Measurements from ENCODE around the gene DPT.

DPT gene

DNA sequence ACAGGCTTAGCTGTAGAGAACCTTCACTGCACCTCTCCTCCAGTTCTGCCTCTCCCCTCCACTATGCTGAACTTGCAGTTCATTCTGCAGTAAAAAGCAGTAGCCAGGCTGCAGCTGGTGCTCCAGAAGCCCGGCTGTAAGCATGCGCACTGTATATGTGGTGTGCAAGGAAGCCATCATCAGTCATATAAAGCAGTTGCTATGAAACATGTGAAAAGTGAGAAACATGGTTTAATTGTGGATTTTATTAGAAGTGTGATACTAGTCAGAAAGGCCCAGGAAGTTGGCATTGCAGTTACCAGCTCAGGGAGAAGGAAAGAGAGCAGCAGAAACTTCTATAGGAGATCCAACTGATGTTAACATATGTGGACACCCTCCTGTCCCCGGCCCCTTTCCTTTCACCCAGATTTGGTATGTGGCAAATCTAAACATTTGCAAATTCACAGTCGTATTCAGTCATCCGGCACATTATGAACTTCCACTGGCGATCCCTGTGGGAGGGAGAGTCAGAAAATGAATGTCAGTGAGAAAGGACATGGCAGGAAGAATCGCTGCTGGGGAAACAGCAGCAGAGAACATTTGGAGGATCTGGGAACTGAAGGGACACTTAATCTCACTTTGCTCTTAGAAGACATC is 32.8 kb downstream of the DPT start:
- ChIA-PET POLR2A (no interaction called here), CTCF (no interaction called here)
- no peak for DNase-seq (ENCODE audit: extremely low spot score)
- TF ChIP-seq ELF4 (IDR thresholded peaks at IDR 0.05) (no peak), LEF1 (IDR thresholded peaks at IDR 0.05; ENCODE audit: borderline replicate concordance) (no peak), CTBP1 (IDR thresholded peaks at IDR 0.05; ENCODE audit: borderline replicate concordance) (no peak), TARDBP (IDR thresholded peaks at IDR 0.05) (no peak), ZNF384 (IDR thresholded peaks at IDR 0.05) (no peak), FOXM1 (IDR thresholded peaks at IDR 0.05; ENCODE audit: borderline replicate concordance) (no peak), L3MBTL2 (conservative IDR thresholded peaks at IDR 0.05) (no peak), NFRKB (IDR thresholded peaks at IDR 0.05) (no peak), FOXK2 (IDR thresholded peaks at IDR 0.05) (no peak), SP1 (IDR thresholded peaks at IDR 0.05) (no peak), HDGF (IDR thresholded peaks at IDR 0.05; ENCODE audit: borderline replicate concordance) (no peak), BHLHE40 (IDR thresholded peaks at IDR 0.05; ENCODE audit: borderline replicate concordance) (no peak), FOXA1 (IDR thresholded peaks at IDR 0.05) (no peak)
- TF ChIP-seq, protein P1, sequence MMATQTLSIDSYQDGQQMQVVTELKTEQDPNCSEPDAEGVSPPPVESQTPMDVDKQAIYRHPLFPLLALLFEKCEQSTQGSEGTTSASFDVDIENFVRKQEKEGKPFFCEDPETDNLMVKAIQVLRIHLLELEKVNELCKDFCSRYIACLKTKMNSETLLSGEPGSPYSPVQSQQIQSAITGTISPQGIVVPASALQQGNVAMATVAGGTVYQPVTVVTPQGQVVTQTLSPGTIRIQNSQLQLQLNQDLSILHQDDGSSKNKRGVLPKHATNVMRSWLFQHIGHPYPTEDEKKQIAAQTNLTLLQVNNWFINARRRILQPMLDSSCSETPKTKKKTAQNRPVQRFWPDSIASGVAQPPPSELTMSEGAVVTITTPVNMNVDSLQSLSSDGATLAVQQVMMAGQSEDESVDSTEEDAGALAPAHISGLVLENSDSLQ (IDR thresholded peaks at IDR 0.05): no peak

DNA sequence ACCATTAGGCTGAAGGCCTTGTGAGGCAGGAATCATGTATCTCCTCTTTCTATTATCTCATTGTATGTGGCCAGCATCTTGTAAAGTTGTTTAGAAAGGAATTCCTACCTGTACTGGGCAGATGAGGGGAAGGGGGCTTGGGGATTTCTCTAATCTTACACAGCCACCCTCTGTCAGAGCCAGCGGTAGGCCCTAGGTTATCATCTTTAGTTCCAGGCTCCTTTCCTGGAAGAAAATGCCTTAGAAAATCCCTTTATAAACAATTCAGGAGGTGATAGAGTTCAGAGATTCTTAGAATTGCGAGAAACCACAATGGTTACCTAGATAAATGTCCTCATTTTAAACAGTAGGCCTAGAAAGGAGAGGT is 35.2 kb downstream of the DPT start:
- ChIA-PET CTCF (no interaction called here), POLR2A (no interaction called here)
- TF ChIP-seq FOXK2 (IDR thresholded peaks at IDR 0.05): no peak
- no peak for TF ChIP-seq FOXA1 (IDR thresholded peaks at IDR 0.05)
- DNase-seq (ENCODE audit: extremely low spot score): no peak

DNA sequence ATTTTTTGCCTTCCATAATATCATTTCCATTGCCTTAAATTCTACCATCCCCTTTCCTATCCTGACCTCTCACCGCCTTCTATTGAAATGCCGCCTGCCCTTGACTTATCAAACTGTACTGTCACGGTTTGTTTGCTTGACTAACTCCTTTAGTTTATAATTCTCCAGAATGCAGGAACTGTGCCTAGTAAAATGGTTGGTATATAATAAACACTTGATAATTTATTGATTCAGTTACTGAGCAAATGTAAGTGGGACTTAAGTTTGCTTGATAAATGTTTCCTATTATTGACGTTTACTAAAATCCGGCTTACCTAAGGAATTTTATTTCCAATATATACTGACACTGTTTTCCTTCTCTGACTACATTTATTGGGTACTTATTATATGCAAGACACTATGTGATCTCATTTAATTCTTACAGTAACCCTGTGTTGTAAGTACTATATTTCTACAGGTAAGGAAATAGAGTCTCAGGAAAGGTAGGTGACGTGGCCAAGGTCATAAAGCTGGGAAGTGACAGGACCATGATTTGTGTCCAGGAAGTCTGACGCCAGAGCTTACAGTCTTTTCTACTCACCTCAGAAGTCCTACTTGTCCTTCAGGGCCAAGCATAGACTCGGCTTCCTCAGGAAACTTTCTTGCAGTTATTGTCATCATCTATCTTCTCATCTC is 35.7 kb downstream of the DPT start:
- no peak for DNase-seq (ENCODE audit: extremely low spot score)
- no peak for TF ChIP-seq TARDBP (IDR thresholded peaks at IDR 0.05)
- no peak for TF ChIP-seq ELF4 (IDR thresholded peaks at IDR 0.05)
- TF ChIP-seq SP1 (IDR thresholded peaks at IDR 0.05): no peak
- ChIA-PET CTCF (no interaction called here), POLR2A (no interaction called here)

DNA sequence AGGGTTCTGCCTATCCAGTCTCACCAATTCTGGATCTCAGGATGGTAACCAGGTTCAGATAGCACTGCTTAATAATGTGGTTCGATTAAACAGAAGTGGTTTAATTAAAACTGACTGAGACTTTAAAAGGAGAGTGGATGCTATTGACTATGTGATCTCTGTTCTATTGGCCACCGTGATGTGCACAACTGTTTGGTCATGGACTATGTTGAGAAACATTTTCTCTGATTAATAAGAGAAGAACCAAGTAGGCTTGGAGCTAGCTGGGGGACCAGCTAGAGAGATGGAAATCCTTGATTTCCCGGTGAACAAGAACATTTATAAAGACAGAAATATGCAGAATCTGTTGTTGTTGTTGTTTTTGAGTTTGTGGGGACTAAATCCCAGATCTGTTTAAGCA is 36.5 kb downstream of the DPT start:
- ChIA-PET CTCF (no interaction called here), POLR2A (no interaction called here)
- TF ChIP-seq, protein P1 (IDR thresholded peaks at IDR 0.05): no peak
- TF ChIP-seq LEF1 (IDR thresholded peaks at IDR 0.05; ENCODE audit: borderline replicate concordance): no peak
- TF ChIP-seq ARNT (IDR thresholded peaks at IDR 0.05): no peak
- no peak for TF ChIP-seq SP1 (IDR thresholded peaks at IDR 0.05)
- no peak for TF ChIP-seq TARDBP (IDR thresholded peaks at IDR 0.05)
- TF ChIP-seq BHLHE40 (IDR thresholded peaks at IDR 0.05; ENCODE audit: borderline replicate concordance): no peak
- TF ChIP-seq ZNF384 (IDR thresholded peaks at IDR 0.05): no peak
- TF ChIP-seq ELF4 (IDR thresholded peaks at IDR 0.05): no peak
- no peak for TF ChIP-seq HDGF (IDR thresholded peaks at IDR 0.05; ENCODE audit: borderline replicate concordance)
- no peak for DNase-seq (ENCODE audit: extremely low spot score)

DNA sequence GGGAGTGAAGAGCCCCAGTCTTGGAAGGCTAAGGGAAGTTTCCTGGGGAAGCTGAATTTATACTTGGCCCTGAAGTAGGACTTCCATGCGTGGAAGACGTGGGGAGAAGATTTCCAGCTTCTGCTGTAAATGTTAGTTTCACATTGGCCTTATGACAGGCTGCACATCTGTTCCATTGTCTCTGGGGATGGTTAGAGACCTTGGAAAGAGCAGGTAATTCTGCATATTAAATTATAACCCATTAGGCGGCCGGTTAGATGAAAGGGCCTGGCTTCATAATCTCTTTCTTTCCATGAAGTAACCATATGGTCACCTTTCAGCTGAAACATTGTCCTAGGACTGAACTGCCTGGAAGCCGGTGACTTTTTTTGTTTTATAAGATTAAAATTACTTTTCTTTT is 37.5 kb downstream of the DPT start:
- ChIA-PET POLR2A (no interaction called here), CTCF (no interaction called here)
- TF ChIP-seq ARNT (IDR thresholded peaks at IDR 0.05): no peak
- TF ChIP-seq SP1 (IDR thresholded peaks at IDR 0.05): no peak
- TF ChIP-seq FOXK2 (IDR thresholded peaks at IDR 0.05): no peak
- no peak for TF ChIP-seq NFRKB (IDR thresholded peaks at IDR 0.05)
- TF ChIP-seq, protein P1 (IDR thresholded peaks at IDR 0.05): no peak
- TF ChIP-seq ZNF384 (IDR thresholded peaks at IDR 0.05): no peak
- no peak for TF ChIP-seq ELF4 (IDR thresholded peaks at IDR 0.05)
- TF ChIP-seq FOXM1 (IDR thresholded peaks at IDR 0.05; ENCODE audit: borderline replicate concordance): no peak
- no peak for TF ChIP-seq CTBP1 (IDR thresholded peaks at IDR 0.05; ENCODE audit: borderline replicate concordance)
- TF ChIP-seq TARDBP (IDR thresholded peaks at IDR 0.05): no peak
- no peak for TF ChIP-seq LEF1 (IDR thresholded peaks at IDR 0.05; ENCODE audit: borderline replicate concordance)
- no peak for TF ChIP-seq L3MBTL2 (conservative IDR thresholded peaks at IDR 0.05)
- TF ChIP-seq BHLHE40 (IDR thresholded peaks at IDR 0.05; ENCODE audit: borderline replicate concordance): no peak
- TF ChIP-seq FOXA1 (IDR thresholded peaks at IDR 0.05): no peak
- no peak for TF ChIP-seq HDGF (IDR thresholded peaks at IDR 0.05; ENCODE audit: borderline replicate concordance)
- no peak for TF ChIP-seq SUZ12 (IDR thresholded peaks at IDR 0.05)
- no peak for DNase-seq (ENCODE audit: extremely low spot score)

DNA sequence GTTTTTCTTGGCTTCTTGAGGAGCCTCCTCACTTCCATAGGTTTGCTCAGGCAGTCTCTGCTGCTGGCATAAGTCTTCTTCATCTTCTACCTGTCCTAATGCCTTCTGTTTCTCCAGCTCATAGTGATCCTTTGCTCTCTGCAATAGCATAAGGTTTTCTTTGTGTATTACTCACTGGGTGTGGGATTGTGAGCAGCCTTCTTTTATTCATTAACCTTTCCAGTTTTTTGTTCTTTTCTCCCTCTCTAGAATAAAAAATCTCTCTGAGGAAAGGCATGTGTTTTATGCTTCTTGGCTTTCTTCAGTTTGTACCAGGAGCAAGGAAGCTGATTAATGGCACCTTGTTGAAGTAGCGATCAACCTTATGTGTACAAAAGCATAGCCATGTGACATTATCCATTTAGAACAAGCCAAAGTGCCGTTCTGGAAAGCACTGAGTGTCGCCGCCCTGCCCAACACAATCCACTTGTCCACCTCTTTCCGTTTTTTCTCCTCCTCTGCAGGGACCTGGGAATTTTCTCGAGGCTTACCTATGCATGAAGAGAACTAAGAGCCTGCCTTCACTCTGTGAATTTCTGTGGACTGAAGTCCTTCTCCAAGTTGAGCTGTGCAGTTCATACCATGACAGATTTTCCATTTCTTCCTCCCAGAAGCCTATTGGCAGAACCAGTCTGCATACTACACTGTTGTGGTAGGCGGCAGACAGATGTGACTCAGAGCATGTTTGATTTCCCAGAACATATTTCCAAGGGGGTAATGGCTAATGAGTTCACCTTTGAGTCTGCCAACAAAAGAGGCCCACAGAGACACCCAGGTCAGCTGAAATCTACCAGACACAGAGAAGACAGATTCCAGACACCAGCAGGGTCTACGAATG is 39.0 kb downstream of the DPT start:
- CTCF ChIA-PET: interaction anchor here (1.0 kb wide), 1 partner anchor 52 kb away, joined by 3 read pairs; no protein-coding TSS in a partner anchor
- DNase-seq (ENCODE audit: extremely low spot score): no peak
- POLR2A ChIA-PET: no interaction called here
- TF ChIP-seq HDGF (IDR thresholded peaks at IDR 0.05; ENCODE audit: borderline replicate concordance): no peak
- TF ChIP-seq NFRKB (IDR thresholded peaks at IDR 0.05): no peak
- no peak for TF ChIP-seq FOXA1 (IDR thresholded peaks at IDR 0.05)
- TF ChIP-seq SP1 (IDR thresholded peaks at IDR 0.05): no peak
- TF ChIP-seq FOXK2 (IDR thresholded peaks at IDR 0.05): no peak
- TF ChIP-seq FOXM1 (IDR thresholded peaks at IDR 0.05; ENCODE audit: borderline replicate concordance): no peak
- TF ChIP-seq ELF4 (IDR thresholded peaks at IDR 0.05): no peak
- no peak for TF ChIP-seq BHLHE40 (IDR thresholded peaks at IDR 0.05; ENCODE audit: borderline replicate concordance)
- no peak for TF ChIP-seq L3MBTL2 (conservative IDR thresholded peaks at IDR 0.05)
- TF ChIP-seq TARDBP (IDR thresholded peaks at IDR 0.05): no peak
- TF ChIP-seq CTBP1 (IDR thresholded peaks at IDR 0.05; ENCODE audit: borderline replicate concordance): no peak
- no peak for TF ChIP-seq SUZ12 (IDR thresholded peaks at IDR 0.05)
- TF ChIP-seq LEF1 (IDR thresholded peaks at IDR 0.05; ENCODE audit: borderline replicate concordance): no peak
- no peak for TF ChIP-seq ARNT (IDR thresholded peaks at IDR 0.05)
- TF ChIP-seq, protein P1 (IDR thresholded peaks at IDR 0.05): no peak
- TF ChIP-seq ZNF384 (IDR thresholded peaks at IDR 0.05): no peak

All from HEK293T (cell line).